ENCODE results near the gene SUGP2. TPM values are rescaled to one million over a fixed set of nuclear protein-coding genes. Genes with fewer than 3 reads are reported as not detected.
"Not testable (repeated sequence)": the region's sequence is repeated elsewhere in the genome, so short reads cannot be mapped to it uniquely, and the experiment has no call there.

Gene SUGP2
- total RNA-seq, 2 donors from 2014 or later, result 120 to 128 TPM

DNA sequence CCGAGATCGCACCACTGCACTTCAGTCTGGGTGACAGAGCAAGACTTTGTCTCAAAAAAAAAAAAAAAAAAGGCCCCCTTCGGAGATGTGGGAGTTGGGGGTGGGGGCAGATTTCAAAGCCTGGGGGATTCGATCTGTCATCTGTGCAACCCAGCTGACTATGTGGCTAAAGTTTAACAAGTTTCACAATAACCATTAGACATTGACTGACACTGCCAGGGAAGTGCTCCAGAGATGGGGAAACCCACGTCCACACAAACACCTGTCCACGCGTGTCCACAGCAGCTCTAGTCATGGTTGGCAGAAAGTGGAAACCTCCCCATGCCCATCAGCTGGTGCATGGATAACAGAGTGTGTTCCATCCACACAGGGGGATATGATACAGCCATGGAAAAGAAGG, 54.7 kb downstream of the SUGP2 start:
- Mint-ChIP-seq H3K27ac (no peak overlapping the region), H3K4me3 (no peak overlapping the region), H3K4me1 (no peaks in the 10 kb centered on the region), H3K27me3 (peaks cover 3% of the 10 kb centered on the region), H3K9me3 (no peaks in the 10 kb centered on the region), H3K36me3 (ENCODE audit: low read depth) (no peaks in the 10 kb centered on the region)
- no peak for ATAC-seq (replicated peaks)

DNA sequence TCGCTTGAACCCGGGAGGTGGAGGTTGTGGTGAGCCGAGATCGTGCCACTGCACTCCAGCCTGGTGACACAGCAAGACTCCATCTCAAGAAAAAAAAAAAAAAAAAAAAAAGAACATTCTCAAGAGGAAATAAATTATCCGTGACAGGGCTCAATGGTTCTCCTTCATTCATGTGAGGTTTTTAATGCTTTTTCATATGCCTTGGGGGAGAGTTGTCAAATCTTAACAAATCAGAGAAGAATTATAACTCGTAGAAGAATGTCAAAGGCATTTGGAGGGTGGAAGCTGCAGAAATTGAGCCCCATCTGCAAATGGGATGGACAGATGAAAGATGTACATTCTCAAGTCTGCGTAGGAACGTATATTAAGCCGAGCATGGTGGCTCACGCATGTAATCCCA, 57.4 kb downstream of the SUGP2 start:
- no peak for ATAC-seq (replicated peaks)
- peaks cover 3% of the 10 kb centered on the region for H3K27me3 Mint-ChIP-seq
- H3K27ac Mint-ChIP-seq, result no peak overlapping the region
- H3K4me3 Mint-ChIP-seq, result no peak overlapping the region
- H3K4me1 Mint-ChIP-seq, result no peaks in the 10 kb centered on the region
- no peaks in the 10 kb centered on the region for H3K36me3 Mint-ChIP-seq (ENCODE audit: low read depth)
- H3K9me3 Mint-ChIP-seq, result no peaks in the 10 kb centered on the region

DNA sequence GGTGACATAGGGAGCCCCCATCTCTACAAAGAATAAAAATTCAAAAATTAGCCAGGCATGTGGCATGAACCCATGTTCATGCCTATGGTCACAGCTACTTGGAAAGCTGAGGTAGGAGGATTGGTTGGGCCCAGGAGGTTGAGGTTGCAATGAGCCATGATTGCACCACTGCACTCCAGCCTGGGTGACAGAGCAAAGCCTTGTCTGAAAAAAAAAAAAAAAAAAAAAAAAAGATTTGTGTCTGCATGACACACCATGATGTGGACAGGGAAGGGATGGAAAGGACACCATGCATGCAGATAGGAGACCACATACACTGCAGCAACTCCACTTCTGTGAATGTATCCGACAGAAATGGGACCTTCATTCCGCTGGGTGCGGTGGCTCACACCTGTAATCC, 58.3 kb downstream of the SUGP2 start:
- peaks cover 3% of the 10 kb centered on the region for H3K27me3 Mint-ChIP-seq
- no peak overlapping the region for H3K4me3 Mint-ChIP-seq
- ATAC-seq (replicated peaks), result no peak
- H3K4me1 Mint-ChIP-seq, result no peaks in the 10 kb centered on the region
- no peaks in the 10 kb centered on the region for H3K9me3 Mint-ChIP-seq
- no peaks in the 10 kb centered on the region for H3K36me3 Mint-ChIP-seq (ENCODE audit: low read depth)
- H3K27ac Mint-ChIP-seq, result no peak overlapping the region

DNA sequence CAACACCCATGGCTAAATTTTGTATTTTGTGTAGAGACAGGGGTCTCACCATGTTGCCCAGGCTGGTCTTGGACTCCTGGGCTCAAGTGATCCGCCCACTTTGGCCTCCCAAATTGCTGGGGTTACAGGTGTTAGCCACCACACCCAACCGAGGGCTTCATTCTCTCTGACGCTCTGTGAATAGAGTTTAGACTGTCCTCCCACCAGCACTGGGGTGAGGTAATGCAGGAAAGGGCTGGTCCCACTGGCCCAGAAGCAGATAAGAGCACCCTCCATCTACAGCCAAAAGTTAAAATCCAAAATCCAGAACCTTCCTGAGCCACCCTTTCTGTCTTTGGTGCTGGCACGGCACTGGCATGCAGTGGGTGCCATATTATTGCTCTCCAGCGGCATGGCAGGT, 60.5 kb downstream of the SUGP2 start:
- Mint-ChIP-seq H3K27me3 (peaks cover 5% of the 10 kb centered on the region), H3K4me1 (no peaks in the 10 kb centered on the region), H3K36me3 (ENCODE audit: low read depth) (no peaks in the 10 kb centered on the region), H3K4me3 (no peak overlapping the region), H3K27ac (no peak overlapping the region), H3K9me3 (no peaks in the 10 kb centered on the region)
- no peak for ATAC-seq (replicated peaks)

DNA sequence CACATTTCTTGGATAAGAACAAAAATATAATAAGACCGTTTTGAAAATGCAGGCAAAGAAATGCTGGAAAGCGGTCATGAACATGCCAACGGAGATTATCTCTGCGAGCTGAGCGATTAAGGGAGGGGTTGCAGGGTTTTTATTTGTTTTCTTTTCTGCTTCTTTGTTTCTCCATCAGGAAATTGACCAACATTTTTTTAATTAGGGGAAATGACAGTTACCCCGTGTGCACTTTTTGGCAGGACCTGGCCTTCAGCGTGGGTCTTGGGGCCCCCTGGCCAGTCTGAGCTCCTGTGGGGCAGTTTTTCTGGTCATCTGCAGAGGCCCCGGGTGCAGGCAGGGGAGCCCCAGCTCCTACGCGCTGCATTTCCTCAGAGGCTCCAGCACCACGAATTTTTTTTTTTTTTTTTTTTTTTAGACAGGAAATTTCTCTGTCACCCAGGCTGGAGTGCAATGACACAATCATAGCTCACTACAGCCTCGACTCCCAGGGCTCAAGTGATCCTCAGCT, 61.0 kb downstream of the SUGP2 start:
- no peaks in the 10 kb centered on the region for H3K4me1 Mint-ChIP-seq
- H3K27me3 Mint-ChIP-seq, result peaks cover 5% of the 10 kb centered on the region
- H3K4me3 Mint-ChIP-seq, result no peak overlapping the region
- H3K27ac Mint-ChIP-seq, result no peak overlapping the region
- no peaks in the 10 kb centered on the region for H3K36me3 Mint-ChIP-seq (ENCODE audit: low read depth)
- H3K9me3 Mint-ChIP-seq, result no peaks in the 10 kb centered on the region
- no peak for ATAC-seq (replicated peaks)

DNA sequence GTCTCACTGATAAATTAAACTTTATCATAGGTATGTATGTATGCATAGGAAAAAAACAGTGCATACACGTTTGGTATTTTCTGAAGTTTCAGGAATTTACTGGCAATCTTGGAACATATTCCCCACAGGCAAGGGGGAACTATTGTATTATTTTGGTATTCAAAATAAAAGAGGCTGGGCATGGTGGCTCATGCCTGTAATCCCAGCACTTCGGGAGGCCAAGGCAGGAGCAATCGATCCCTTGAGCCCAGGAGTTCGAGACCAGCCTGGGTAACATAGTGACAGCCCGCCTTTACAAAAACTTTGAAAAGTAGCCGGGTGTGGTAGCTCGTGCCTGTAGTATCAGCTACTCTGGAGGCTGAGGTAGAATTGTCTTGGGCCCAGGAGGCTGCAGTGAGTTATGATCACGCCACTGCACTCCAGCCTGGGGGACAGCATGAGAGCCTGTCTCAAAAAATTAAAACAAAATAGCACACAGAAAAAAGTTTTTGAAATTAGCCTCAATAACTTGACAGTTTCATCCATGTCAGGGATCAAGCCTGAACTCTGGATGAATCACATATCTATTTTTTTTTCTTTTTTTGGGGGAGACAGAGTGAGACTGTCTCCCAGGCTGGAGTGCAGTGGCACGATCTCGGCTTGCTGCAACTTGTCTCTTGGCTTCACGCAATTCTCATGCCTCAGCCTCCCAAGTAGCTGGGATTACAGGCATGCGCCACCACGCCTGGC, 63.2 kb downstream of the SUGP2 start:
- Mint-ChIP-seq H3K9me3 (no peaks in the 10 kb centered on the region), H3K36me3 (ENCODE audit: low read depth) (no peaks in the 10 kb centered on the region), H3K4me1 (no peaks in the 10 kb centered on the region), H3K4me3 (no peak overlapping the region), H3K27ac (no peak overlapping the region), H3K27me3 (peaks cover 5% of the 10 kb centered on the region)
- ATAC-seq (replicated peaks), result no peak

DNA sequence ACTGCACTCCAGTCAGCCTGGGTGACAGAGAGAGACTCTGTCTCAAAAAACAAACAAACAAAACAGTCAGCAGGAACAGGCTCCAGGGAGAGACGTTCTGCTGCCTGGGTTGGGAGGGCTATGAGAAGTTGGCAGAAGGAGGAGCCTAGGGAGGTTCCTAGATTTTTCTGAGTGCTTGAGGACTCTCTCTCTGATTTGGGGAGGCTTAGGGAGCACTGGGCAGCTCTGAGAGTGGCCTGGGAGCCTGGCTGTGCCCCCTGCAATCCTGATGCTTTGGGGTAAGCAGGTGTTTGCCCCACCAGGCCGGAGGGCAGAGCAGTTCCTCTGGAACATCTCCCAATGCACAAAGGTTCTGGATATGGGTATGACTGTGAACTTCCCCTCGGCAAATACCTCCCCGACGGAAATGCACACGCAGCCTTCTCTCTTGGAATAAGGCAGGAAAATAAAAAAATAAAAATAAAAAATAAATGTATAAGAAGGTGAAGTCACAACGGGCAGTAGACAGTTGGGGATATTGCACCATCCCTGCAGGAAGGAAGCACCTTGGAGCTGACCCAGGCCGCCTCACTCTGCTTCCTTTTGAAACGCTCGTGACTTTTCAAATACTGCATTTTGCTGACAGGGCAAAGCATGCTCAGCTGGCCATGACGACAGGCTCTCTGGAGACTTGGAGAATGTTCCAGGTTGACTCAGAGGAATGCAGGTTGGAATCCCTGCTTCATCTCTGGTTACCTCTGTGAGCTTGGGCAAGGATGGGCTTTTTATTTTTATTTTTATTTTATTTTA, 65.8 kb downstream of the SUGP2 start:
- no peaks in the 10 kb centered on the region for H3K4me1 Mint-ChIP-seq
- H3K9me3 Mint-ChIP-seq, result no peaks in the 10 kb centered on the region
- peaks cover 3% of the 10 kb centered on the region for H3K27me3 Mint-ChIP-seq
- H3K27ac Mint-ChIP-seq, result no peak overlapping the region
- H3K4me3 Mint-ChIP-seq, result no peak overlapping the region
- no peaks in the 10 kb centered on the region for H3K36me3 Mint-ChIP-seq (ENCODE audit: low read depth)
- ATAC-seq (replicated peaks), result no peak

DNA sequence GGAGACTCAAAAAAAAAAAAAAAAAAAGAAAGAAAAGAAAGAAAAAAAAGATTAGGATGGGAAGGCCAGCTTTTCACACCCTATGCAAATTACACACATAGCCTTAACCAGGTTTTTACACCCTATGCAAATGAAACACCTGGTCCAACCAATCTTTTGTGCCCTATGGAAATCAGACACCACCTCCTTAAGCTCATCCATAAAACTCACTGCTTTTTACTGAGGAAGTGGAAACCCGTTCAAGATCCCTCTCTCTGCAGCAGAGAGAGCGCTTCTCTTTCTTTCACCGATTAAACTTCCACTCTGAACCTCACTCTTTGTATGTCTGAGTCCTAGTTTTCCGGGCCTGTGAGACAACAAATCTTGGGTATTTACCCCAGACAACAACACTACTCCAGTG, 67.0 kb downstream of the SUGP2 start:
- Mint-ChIP-seq H3K9me3 (no peaks in the 10 kb centered on the region), H3K4me3 (no peak overlapping the region), H3K36me3 (ENCODE audit: low read depth) (no peaks in the 10 kb centered on the region), H3K27ac (no peak overlapping the region), H3K27me3 (peaks cover 11% of the 10 kb centered on the region), H3K4me1 (peaks cover 10% of the 10 kb centered on the region)
- no peak for ATAC-seq (replicated peaks)

DNA sequence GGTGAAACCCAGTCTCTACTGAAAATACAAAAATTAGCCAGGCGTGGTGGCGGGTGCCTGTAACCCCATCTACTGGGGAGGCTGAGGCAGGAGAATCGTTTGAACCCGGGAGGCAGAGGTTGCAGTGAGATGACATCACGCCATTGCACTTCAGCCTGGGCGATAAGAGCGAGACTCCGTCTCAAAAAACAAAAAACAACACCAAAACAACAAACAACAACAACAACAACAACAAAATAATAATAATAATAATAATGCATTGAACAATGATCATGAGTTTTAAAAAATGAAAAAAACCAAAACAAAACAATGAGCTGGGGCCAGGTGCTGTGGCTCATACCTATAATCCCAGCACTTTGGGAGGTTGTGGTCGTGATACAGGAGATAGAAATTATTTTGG, 69.2 kb downstream of the SUGP2 start:
- Mint-ChIP-seq H3K27ac (no peak overlapping the region), H3K27me3 (peaks cover 12% of the 10 kb centered on the region), H3K36me3 (ENCODE audit: low read depth) (no peaks in the 10 kb centered on the region), H3K4me1 (peaks cover 11% of the 10 kb centered on the region), H3K4me3 (no peak overlapping the region), H3K9me3 (no peaks in the 10 kb centered on the region)
- ATAC-seq (replicated peaks), result no peak

DNA sequence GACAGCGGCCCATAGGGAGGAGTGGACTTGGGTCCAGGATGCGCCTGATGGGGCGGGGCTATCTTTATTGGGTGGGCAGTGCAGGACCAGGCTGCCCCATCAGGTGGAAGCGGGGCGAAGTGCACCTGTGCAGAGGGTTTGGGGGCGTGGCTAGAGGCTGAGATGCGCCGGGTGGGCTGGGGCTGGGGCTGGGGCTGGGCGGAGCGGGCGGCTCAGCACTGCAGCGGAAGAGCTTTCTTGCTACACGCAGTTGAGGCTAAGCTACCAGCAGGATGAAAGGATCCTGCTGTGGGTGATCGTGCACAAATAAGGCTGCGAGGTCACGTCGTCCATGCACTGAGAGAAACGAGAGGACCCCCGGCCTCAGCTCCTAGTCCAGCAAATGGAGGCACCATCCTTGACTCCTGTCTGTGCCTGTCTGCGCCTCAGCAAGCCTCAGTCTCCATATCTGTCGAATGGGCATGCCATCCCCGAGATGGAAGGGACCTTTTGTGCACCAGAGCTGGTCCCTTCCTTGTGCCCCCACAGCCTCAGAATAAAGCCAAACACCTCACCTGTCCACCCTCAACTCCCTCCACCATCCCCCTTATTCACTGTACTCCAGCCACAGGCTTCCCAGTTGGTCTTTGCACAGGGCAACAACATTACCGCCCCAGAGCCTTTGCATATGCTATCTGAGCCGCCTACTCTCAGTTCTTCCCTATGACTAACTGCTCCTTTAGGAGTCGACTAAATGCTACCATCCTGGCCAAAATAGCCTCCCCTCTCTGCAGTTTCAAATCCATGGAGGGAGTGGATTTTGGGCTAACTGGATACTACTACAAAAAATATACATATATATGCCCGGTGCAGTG, 71.3 kb downstream of the SUGP2 start:
- Mint-ChIP-seq H3K27me3 (peaks cover 9% of the 10 kb centered on the region), H3K36me3 (ENCODE audit: low read depth) (no peaks in the 10 kb centered on the region), H3K4me3 (peak overlapping the region; percentile 4), H3K9me3 (no peaks in the 10 kb centered on the region), H3K4me1 (peaks cover 11% of the 10 kb centered on the region), H3K27ac (no peak overlapping the region)
- no peak for ATAC-seq (replicated peaks)

DNA sequence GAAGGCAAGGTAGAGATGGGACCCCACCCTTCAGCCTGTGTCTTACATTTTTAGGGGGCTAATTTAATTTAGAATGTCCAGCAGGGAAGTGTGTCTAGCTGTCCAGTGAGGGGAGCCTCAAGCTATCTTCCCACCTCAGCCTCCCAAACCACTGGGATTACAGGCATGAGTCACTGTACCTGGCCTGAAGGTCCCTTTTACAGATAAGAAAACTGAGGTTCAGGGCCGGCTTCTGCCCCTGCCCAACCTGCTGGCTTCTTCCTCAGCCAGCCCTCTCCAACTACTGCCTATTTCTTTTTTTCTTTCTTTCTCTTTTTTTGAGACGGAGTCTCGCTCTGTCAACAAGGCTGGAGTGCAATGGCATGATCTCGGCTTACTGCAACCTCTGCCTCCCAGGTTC, 72.9 kb downstream of the SUGP2 start:
- no peak for ATAC-seq (replicated peaks)
- no peaks in the 10 kb centered on the region for H3K36me3 Mint-ChIP-seq (ENCODE audit: low read depth)
- H3K27ac Mint-ChIP-seq, result no peak overlapping the region
- no peak overlapping the region for H3K4me3 Mint-ChIP-seq
- peaks cover 11% of the 10 kb centered on the region for H3K4me1 Mint-ChIP-seq
- no peaks in the 10 kb centered on the region for H3K9me3 Mint-ChIP-seq
- peaks cover 9% of the 10 kb centered on the region for H3K27me3 Mint-ChIP-seq

DNA sequence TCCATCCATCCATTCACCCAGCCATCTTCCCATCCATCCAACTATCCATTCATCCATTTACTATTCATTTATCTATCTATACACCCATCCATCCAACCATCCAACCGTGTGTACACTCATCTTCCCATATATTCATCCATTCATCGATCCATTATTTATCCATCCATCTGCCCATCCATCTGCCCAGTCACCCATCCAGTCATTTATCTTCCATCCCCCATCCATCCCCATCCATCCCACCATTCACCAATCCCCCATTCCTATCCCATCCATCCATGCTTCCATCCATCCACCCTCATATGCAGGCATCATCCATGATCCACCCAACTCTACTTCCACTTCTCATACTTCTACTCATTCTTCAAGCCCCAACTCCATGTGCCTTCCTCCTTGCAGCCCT, 78.3 kb downstream of the SUGP2 start:
- Mint-ChIP-seq H3K36me3 (ENCODE audit: low read depth) (no peaks in the 10 kb centered on the region), H3K27ac (no peak overlapping the region), H3K4me3 (no peak overlapping the region), H3K9me3 (no peaks in the 10 kb centered on the region), H3K4me1 (no peaks in the 10 kb centered on the region), H3K27me3 (no peaks in the 10 kb centered on the region)
- no peak for ATAC-seq (replicated peaks)

DNA sequence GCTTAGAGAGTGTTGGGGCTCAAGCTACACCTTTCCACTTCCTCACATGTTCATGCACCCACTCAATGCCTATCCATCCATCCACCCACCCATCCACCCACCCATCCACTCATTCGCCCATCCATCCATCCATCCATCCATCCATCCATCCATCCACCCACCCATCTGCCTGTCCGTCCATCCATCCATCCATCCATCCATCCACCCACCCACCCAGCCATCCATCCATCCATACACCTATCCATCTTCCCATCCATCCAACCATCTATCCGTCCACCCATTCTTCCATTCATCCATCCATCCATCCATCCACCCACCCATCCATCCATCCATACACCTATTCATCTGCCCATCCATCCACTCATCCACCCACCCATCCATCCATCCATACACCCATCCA, 79.2 kb downstream of the SUGP2 start:
- no peak for ATAC-seq (replicated peaks)
- no peaks in the 10 kb centered on the region for H3K9me3 Mint-ChIP-seq
- no peak overlapping the region for H3K27ac Mint-ChIP-seq
- H3K27me3 Mint-ChIP-seq, result no peaks in the 10 kb centered on the region
- H3K4me3 Mint-ChIP-seq, result no peak overlapping the region
- H3K36me3 Mint-ChIP-seq (ENCODE audit: low read depth), result no peaks in the 10 kb centered on the region
- no peaks in the 10 kb centered on the region for H3K4me1 Mint-ChIP-seq

DNA sequence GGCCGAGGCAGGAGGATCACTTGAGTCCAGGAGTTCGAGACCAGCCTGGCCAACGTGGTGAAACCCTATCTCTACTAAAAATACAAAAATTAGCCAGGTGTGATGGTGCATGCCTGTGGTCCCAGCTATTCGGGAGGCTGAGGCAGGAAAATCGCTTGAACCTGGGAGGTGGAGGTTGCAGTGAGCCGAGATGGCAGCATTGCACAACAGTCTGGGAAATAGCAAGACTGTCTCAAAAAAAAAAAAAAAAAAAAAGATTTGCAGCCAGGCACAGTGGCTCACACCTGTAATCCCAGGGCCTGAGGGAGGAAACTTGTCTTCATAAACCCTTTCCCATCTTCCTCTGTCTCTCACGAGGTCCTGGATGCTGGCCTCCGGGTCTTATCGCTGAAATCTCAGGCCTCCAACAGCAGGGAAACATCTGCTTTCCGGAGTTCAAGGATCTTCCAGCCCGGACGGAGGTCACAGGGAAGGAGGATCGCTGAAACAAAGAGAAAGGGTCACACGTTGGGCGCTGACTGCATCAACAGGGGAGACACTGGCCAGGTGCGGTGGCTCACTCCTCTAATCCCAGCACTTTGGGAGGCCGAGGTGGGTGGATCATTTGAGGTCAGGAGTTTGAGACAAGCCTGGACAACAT, 80.8 kb downstream of the SUGP2 start:
- not testable (repeated sequence) for H3K36me3 Mint-ChIP-seq (ENCODE audit: low read depth); H3K27me3 Mint-ChIP-seq; ATAC-seq (replicated peaks); H3K27ac Mint-ChIP-seq; H3K4me1 Mint-ChIP-seq; H3K4me3 Mint-ChIP-seq; H3K9me3 Mint-ChIP-seq

Measured in activated T-helper 17 cell treated with anti-CD3 and anti-CD28 coated beads, Interleukin-2, amount 50 U/mL, for 72 hours (primary cell).